GM21526 (cell line): Measurements from ENCODE around the gene ZNF385B.

Source experiments
- ATAC-seq: cut with Tn5 transposase; IDR thresholded peaks from one replicate; pipeline ENCODE4 v1.9.1; 2021; ENCODE audit warnings: moderate library complexity; ENCODE audit not compliant: unreplicated experiment, low FRiP score

The ZNF385B gene

DNA sequence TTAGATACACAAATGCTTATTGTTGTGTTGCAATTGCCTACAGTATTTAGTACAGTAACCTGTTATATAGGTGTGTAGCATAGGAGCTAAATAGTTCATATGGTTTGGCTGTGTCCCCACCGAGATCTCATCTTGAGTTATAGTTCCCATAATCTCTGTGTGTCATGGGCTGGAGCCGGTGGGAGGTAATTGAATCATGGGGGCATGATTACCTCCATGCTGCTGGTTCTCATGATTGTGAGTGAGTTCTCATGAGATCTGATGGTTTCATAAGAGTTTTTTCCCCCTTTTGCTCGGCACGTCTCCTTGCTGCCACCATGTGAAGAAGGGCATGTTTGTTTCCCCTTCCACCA lies 406.3 kb downstream of the ZNF385B start:
- no peak for ATAC-seq

- ATAC-seq: no peak
Measured at GRCh38 chr2:179454443-179455171, 406.8 kb downstream of the ZNF385B start.

DNA sequence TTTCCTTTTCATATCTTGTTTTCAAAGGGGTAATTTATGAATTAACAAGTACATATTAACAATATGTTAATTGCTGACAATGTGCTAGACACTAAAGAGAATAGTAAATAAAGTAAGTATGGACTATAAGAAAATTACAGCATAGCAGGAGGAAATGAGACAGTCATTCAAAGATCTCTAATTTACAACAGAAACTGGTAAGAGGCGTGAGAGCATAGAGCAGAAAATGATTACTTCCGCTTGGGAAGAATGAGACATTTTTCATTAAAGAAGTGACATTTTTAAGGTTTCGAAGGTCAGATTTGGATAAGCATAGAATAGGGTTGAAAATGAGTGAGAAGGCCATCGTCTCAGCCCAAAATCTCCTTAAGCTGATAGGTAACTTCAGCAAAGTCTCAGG lies 412.4 kb downstream of the ZNF385B start:
- peak; percentile 86 for ATAC-seq

- ATAC-seq: no peak
Measured at GRCh38 chr2:179447839-179448447, 413.5 kb downstream of the ZNF385B start.

DNA sequence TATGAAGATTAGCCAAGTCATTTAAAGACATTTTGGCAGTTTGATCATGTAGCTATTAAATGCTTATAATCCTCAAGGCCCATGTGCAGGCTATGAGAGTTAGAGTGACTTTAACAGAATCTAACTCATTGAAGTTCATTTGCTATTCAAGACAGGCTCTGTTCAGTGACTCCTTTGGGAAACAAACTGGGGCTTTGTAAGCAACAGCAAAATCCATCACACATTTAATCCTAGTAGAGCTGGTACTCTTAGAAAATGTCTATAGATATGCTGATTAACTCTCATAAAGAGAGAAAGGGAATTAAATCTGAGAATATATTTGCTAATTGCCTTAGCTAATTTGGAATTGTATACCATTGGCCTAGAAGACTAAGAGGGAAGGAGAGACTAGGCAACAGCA lies 414.0 kb downstream of the ZNF385B start:
- no peak for ATAC-seq

DNA sequence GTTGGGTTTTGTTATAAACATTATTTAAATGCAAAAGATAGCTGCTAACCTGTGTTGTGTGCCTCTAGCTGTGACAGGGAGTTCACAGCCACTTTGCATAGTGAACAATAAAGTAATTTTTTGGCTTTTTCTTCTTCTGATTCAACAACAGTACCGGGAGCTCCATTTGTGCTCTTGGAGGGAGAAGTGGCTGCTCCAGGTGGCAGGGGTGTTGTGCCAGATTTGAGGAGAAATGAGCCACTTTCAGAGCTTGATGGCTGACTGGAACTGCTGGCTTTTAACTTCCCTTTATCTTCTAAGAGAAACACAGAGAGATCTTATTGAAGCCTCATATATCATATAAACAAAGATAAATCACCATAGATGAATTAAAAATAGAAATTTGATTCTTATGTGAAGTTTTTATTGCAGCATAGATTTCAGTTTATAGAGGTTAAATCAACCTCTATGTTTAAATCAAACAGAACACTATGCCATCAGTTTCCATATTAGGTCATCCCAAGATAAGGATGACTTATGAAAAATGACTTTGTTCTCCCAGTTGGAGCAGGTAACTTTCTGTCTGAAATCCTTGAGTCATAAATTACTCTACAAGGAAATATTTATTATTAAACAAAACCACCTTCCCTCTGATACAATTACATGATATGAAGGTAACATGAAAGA lies 414.8 kb downstream of the ZNF385B start:
- no peak for ATAC-seq

DNA sequence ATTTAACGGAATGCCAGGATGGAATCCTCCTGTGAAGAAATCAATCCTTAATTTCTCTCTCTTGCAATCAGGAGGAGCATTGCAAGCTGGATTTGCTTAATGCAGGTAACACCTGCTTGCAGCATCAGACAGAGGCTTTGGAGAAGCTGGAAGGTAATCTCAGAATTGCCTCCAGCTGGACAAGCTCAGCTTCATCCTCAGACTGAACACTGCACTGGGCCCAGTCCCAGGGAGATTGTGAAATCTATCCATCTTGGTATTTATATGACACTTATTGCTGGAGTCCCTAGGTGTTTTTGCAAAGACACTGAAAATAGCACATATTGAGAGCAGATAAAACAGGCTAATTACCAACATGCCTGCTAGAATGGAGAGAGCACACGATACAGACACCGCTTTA lies 417.4 kb downstream of the ZNF385B start:
- no peak for ATAC-seq

GRCh38 chr2:179443180-179443579 lies 418.2 kb downstream of the ZNF385B start:
- ATAC-seq: no peak

DNA sequence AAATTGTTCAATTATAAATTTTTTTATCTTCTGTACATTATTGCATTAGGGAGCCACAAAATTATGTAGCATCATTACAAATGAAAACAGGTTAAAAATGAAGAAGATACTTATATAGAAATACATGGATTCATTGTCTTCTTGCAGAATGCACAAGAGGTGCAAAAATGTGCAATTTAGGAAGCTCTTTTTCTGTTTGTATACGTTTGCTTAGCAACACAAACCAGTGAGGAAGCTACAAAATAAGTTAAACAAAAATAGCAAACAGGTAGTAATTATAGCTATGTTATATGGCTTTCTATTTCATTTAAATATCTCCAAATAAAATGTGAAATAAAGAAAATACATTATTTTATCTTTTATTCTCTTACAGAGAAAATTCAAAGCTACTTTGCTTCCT lies 419.2 kb downstream of the ZNF385B start:
- no peak for ATAC-seq

DNA sequence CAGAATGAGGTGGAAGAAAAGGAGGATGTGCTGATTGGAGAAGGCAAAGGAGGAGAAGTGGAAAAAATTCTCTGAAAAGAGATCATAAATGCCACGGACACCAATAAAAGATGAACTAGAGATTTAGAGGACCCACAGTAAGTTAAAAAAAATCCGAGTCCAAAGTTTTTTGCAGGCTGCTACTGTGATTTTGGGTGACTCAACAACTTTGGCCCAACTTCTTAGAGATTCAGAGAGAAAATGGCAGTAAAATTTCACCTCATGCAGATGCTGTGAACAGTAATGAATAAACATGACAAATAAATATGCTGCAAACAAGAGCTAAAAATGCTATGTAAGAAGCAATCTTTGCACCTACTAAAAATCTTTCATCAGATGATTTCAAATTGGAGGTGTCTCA lies 419.9 kb downstream of the ZNF385B start:
- no peak for ATAC-seq

GRCh38 chr2:179440642-179441251 lies 420.7 kb downstream of the ZNF385B start:
- ATAC-seq: peak; percentile 75

DNA sequence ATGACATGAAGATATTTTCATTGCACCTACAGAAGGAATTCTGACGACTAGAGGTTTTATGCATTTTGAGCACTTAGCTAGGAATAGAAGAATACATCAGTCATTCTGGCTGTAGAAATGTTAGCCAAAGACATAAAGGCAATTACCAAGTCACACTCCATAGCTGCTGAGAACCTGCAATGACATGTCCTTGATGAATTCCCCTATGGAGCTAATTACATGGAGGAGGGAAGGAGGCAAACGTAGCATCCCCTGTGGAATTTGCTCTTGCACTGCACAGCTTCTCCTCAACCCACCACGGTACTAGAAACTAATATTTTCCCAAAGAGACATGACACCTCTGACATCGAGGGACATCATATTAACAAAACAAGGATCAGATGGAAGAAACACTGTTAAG lies 422.8 kb downstream of the ZNF385B start:
- ATAC-seq: no peak

DNA sequence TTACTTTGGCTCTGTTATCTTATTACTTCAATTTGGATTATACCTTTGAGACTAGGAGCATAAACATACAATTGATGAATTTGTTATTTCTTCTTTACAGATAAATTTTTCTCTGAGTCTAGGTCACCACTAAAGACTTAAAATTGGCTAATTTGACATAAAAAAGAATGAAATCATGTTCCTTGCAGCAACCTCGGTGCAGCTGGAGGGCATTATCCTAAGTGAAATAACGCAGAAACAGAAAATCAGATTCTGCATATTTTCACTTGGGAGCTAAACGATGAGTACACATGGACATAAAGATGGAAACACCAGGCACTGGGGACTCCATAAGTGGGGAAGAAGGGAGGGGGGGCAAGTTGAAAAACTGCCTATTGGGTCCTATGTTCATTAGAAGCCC lies 424.0 kb downstream of the ZNF385B start:
- ATAC-seq: no peak

DNA sequence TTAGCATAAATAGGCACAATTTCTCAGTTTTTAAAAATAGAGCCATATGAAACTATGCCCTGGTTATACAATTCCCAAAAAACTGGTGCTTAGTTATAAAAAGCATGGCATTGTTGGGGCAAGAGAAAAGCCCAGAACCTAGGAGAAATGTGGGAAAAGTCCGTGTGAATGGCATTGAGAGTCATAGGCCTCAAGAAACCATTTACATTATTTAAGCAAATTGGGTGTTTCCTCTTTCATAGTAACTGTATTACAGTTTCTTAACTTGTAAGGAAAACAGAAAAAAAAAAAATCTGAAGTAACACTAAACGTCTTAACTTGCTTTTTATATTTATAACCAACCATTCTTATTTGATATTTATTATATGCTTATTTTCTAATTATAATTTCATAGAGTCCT lies 425.8 kb downstream of the ZNF385B start:
- no peak for ATAC-seq

DNA sequence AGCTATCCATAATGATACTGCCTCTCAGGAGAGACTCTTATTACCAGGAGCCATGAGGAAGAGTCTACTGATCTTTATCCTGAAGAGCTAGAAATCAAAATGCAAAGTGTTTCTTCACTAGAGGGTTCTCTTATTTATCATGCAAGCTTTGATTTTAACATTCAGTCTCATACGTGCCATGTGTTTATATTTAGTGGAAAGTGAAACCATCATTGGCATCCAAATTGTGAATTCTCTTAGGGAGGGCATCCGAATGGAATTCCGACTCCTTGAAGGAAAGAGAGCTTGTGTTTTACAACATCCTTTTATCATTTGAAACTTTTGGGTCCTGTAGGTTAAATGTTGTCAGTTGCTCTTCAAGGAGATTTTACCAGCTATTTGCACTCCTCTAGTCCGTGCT lies 426.4 kb downstream of the ZNF385B start:
- ATAC-seq: no peak

DNA sequence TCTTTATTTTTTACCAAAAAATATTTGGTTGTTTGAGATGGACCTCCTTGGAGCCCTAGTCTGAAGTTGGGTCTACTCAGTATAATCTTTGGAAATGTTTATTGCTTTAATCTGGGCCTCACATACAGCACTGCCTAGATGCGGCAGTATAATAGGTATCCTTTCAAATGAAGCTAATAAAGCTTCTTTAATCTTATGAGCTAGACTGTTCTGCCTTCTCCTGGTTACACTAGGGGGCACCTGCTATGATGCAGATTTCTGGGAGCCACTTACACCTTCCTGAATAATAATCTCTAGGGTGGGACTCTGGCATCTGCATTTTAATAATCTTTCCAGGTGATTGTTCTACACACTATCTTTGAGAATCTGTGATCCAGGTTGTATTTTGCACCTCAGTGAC lies 427.1 kb downstream of the ZNF385B start:
- ATAC-seq: no peak

DNA sequence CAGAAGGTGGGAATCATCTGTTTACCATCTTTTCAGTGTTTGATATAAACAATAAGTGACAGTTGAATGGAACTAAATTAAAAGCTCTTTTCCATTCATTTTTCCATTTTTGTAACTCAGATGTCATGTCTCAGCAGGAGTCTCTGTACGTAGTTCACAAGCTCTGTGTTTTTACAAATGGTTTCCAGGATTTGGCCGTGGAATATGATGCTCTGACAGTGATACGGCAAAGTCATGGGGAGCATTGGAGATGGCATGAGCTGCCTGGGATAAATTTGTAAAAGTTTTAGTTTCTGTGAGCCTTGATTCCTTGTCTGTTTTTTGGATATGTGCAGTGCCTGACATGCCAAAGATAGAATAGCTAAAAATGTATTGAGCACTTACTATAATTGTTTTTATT lies 428.7 kb downstream of the ZNF385B start:
- ATAC-seq: no peak

- ATAC-seq: no peak
Measured at GRCh38 chr2:179429597-179429996, 431.8 kb downstream of the ZNF385B start.

DNA sequence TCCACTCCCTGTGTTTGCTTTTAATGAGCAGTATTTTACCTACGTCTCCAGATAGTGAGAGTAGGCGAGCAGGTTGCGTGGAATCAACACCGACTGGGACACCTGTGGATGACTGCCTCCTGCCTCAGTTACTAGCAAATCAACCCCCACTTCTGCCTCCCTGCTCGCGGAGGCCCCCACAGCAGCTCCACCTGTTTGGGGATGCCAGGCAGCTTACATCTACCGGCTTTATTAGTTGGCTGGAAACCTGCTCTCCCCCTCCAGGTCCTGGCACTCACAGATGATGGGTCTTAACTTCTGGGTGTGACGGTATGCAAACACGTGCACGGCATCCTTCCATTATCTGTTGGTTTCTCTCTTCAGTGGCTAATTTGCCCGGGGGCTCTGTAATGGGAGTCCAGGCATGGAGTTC lies 432.3 kb downstream of the ZNF385B start:
- no peak for ATAC-seq

GRCh38 chr2:179428649-179429048 lies 432.8 kb downstream of the ZNF385B start:
- no peak for ATAC-seq

DNA sequence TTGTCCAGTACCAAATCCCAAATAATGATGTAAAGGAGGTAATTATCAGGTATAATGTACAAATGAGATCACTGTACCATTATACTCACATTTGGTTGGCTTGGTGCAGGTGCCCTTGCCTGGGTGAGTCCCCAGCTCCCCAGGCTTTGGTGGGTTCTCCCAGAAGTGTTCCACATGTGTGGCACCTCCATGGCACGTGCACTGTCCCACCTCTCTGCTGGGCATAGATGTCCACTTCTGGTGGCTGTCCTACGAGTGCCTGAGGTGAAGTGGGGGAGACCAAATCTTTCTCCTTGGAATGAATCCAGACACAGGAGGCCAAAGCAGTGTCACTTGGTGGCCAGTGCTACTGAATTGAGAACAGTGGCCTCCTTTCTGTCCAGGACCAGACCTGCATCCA lies 434.3 kb downstream of the ZNF385B start:
- no peak for ATAC-seq

DNA sequence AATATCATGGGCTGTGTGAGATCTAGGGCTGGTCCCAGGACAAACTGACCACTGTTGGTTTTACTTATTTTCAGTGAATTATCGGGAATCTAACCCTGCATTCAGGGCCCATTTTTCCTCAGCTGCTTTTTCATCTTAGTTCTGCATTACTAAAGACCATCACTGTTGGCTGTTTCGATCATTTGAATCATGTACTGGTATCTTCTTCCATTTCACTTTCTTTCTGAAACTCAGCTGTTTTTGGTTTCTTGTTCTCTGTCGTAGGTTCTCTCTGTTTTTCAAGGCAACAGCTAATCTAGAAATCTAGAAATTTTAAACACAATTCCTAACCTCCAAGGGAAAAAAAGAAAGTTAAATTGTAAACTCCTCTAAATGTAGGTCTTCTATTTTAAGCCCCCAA lies 436.8 kb downstream of the ZNF385B start:
- ATAC-seq: no peak
